Measurements from ENCODE around the gene UNC13A. TPM values are rescaled to one million over a fixed set of nuclear protein-coding genes. Genes with fewer than 3 reads are reported as not detected.
"Not testable (repeated sequence)": the region's sequence is repeated elsewhere in the genome, so short reads cannot be mapped to it uniquely, and the experiment has no call there.

The UNC13A gene
- total and polyA plus RNA-seq, 11 donors = 0.02 to 1.1 (median 0.09) TPM; not detected in 1

DNA sequence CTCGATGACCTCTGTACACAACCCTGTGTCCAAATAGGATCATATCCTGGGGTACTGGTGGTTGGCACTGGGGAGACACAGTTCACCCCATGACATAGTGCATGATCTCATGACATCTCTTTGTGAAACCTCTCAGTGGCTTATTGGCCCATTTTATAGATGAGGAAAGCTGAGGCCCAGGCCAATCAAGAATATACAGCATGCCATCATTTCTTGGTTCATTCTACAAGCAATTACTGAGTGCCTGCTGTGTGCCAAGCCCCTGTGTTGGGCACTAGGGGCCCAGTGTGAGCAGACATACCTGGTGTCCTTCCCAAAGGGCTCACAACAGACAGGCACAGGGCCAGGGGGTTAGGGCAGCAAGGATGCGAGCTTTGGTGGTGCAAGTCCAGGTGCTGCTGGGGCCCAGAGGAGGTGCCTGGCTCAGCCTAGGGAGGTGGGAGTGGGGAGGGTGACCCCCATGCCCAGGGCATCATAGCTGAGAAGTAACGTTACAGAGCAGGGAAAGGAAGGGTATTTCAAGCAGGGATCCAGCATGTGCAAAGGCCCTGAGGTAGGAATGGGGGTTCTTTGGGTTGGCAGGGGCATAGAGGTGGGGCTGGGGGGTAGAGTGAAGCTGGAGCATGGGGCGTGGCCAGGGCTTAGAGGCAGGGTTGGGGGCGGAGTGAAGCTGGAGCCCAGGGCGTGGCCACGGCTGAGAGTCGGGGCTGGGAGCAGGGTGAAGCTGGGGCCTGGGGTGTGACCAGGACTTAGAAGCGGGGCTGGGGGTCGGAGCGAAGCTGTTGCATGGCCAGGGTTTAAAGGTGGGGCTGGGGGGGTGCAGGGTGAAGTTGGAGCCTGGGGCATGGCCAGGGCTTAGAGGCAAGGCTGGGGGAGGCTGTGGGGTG lies 112.0 kb downstream of the UNC13A start:
- Histone ChIP-seq H3K27ac (no peak overlapping the region), H3K36me3 (peaks cover 3 to 93% (median 68%) of the 10 kb centered on the region in 9 donors)

DNA sequence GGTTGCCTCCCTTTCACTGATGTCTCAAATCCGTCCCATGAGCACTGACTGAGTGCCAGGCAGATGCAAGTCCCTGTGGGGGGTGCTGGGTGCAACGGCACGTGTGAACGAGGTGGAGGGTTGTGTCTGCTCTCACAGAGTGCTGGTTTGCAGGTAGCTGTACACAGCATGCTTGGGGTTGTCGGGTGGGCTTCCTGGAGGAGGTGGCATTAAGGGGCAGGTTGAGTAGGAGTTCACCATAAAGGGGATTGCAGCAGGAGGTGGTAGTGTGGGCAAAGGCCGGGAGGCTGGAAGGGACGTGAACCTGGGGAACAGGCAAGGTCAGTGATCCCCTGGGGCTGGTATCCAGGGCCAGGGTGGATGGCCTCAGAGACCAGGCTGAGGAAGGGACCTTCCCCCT lies 115.5 kb downstream of the UNC13A start:
- ATAC-seq = no peak
- no peak overlapping the region for H3K4me3 ChIP-seq
- intact Hi-C loops (cut with DNase I) = loop anchor here in 3 of 10 donors (2.0 to 10.0 kb wide), 3 partner anchors 34 to 120 kb away; no protein-coding TSS in a partner anchor
- TF ChIP-seq, protein P1, sequence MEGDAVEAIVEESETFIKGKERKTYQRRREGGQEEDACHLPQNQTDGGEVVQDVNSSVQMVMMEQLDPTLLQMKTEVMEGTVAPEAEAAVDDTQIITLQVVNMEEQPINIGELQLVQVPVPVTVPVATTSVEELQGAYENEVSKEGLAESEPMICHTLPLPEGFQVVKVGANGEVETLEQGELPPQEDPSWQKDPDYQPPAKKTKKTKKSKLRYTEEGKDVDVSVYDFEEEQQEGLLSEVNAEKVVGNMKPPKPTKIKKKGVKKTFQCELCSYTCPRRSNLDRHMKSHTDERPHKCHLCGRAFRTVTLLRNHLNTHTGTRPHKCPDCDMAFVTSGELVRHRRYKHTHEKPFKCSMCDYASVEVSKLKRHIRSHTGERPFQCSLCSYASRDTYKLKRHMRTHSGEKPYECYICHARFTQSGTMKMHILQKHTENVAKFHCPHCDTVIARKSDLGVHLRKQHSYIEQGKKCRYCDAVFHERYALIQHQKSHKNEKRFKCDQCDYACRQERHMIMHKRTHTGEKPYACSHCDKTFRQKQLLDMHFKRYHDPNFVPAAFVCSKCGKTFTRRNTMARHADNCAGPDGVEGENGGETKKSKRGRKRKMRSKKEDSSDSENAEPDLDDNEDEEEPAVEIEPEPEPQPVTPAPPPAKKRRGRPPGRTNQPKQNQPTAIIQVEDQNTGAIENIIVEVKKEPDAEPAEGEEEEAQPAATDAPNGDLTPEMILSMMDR (IDR thresholded peaks at IDR 0.05) = no peak
- TF ChIP-seq POLR2A (IDR thresholded peaks at IDR 0.05) = no peak
- no peaks in the 10 kb centered on the region for H3K9me3 ChIP-seq
- peaks cover 3 to 95% (median 79%) of the 10 kb centered on the region in 9 donors for H3K36me3 ChIP-seq
- H3K27ac ChIP-seq = no peak overlapping the region
- no peaks in the 10 kb centered on the region for H3K27me3 ChIP-seq
- no peak for DNase-seq
- WGBS, 4 donors = 92 to 96% (median 95%) methylated on average over 7 of the region's 7 CpGs
- peaks cover 0 to 4% (median 0%) of the 10 kb centered on the region in 12 donors for H3K4me1 ChIP-seq

More for the DNA sequence above, 112.0 kb downstream of the UNC13A start:
- intact Hi-C loops (cut with DNase I) = loop anchor here in 3 of 10 donors (2.0 to 10.0 kb wide), 4 partner anchors 35 to 124 kb away; no protein-coding TSS in a partner anchor
- H3K4me3 ChIP-seq = no peak overlapping the region
- no peaks in the 10 kb centered on the region for H3K9me3 ChIP-seq
- no peak for DNase-seq
- TF ChIP-seq, protein P1 (IDR thresholded peaks at IDR 0.05) = no peak
- no peak for TF ChIP-seq POLR2A (IDR thresholded peaks at IDR 0.05)
- no peaks in the 10 kb centered on the region for H3K27me3 ChIP-seq
- H3K4me1 ChIP-seq = peaks cover 0 to 4% (median 0%) of the 10 kb centered on the region in 12 donors
- 94 to 97% (median 97%) methylated on average over 11 of the region's 11 CpGs for WGBS, 4 donors
- no peak for ATAC-seq

DNA sequence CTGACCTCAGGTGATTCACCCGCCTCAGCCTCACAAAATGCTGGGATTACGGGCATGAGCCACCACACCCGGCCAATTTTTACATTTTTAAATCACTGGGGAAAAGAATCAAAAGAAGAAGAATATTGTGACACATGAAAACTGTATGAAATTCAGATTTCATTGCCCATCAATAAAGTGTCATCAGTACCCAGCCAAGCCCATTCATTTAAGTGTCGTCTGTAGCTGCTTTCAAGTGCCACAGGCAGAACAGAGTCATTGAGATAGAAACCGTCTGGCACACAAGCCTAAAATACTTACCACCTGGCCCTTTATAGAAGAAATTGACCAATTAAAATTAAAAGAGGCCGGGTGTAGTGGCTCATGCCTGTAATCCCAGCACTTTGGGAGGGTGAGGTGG lies 117.4 kb downstream of the UNC13A start:
- H3K27me3 ChIP-seq = no peaks in the 10 kb centered on the region
- WGBS, 4 donors = 85 to 94% (median 88%) methylated on average over 6 of the region's 6 CpGs
- intact Hi-C loops (cut with DNase I) = loop anchor here in 3 of 10 donors (5.0 to 10.0 kb wide), 2 partner anchors 116 to 118 kb away; no protein-coding TSS in a partner anchor
- H3K9me3 ChIP-seq = no peaks in the 10 kb centered on the region
- peaks cover 0 to 5% (median 3%) of the 10 kb centered on the region in 12 donors for H3K4me1 ChIP-seq
- DNase-seq = no peak
- H3K36me3 ChIP-seq = peaks cover 3 to 99% (median 86%) of the 10 kb centered on the region in 9 donors
- no peak for ATAC-seq
- H3K27ac ChIP-seq = no peak overlapping the region
- no peak overlapping the region for H3K4me3 ChIP-seq
- TF ChIP-seq, protein P1 (IDR thresholded peaks at IDR 0.05) = no peak
- no peak for TF ChIP-seq POLR2A (IDR thresholded peaks at IDR 0.05)

DNA sequence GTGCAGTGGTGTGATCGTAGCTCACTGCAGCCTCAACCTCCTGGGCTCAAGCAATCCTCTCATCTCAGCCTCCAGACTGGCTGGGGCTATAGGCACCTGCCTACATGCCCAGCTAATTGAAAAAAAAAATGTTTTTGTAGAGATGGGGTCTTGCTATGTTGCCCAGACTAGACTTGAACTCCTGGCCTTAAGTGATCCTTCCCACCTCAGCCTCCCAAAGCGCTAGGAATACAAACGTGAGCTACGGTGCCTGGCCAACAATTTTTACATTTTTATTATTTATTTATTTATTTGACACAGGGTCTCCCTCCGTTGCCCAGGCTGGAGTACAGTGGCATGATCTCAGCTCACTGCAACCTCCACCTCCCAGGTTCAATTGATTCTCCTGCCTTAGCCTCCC lies 117.9 kb downstream of the UNC13A start:
- WGBS, 4 donors = 93 to 96% (median 95%) methylated on average over 5 of the region's 5 CpGs
- not testable (repeated sequence) for H3K27me3 ChIP-seq, H3K4me3 ChIP-seq, H3K9me3 ChIP-seq, DNase-seq, ATAC-seq, H3K27ac ChIP-seq
- Histone ChIP-seq H3K4me1 (peaks cover 0 to 10% (median 7%) of the 10 kb centered on the region in 12 donors), H3K36me3 (peaks cover 3 to 99% (median 87%) of the 10 kb centered on the region in 9 donors)
- intact Hi-C loops (cut with DNase I) = loop anchor here in 3 of 10 donors (5.0 to 10.0 kb wide), 2 partner anchors 115 to 118 kb away; no protein-coding TSS in a partner anchor

Measured in heart left ventricle (tissue), 16 donors.